MM.1S (cell line): ENCODE measurements around the gene AGAP2.

Experiments used
- DNase-seq: peaks from one replicate; pipeline ENCODE4 v3.0.0-alpha.2; 2015
- H2AFZ ChIP-seq: fragments of 300-600 bp; sonication (generic); 2 replicates; pipeline ENCODE4 v1.6.0; 2016; ENCODE audit warnings: antibody characterized with exemption, low read length
- H3F3A ChIP-seq: fragments of 300-600 bp; sonication (generic); 2 replicates; pipeline ENCODE4 v1.6.1; 2016; ENCODE audit warnings: mild to moderate bottlenecking, antibody characterized with exemption, low read length, moderate library complexity, mixed read lengths; ENCODE audit not compliant: insufficient read depth
- H3K27ac ChIP-seq: fragments of 300-600 bp; sonication (generic); 2 replicates; pipeline ENCODE4 v1.5.1; 2016; ENCODE audit warnings: mild to moderate bottlenecking, low read length
- H3K27me3 ChIP-seq: fragments of 300-600 bp; sonication (generic); replicated peaks from 2 replicates; pipeline ENCODE4 v1.6.0; 2016; ENCODE audit warnings: low read length; ENCODE audit not compliant: insufficient read depth
- H3K36me3 ChIP-seq: fragments of 300-600 bp; sonication (generic); replicated peaks from 2 replicates; pipeline ENCODE4 v1.6.1; 2016; ENCODE audit warnings: mild to moderate bottlenecking, low read length, mixed read lengths; ENCODE audit not compliant: insufficient read depth
- H3K4me1 ChIP-seq: fragments of 300-600 bp; sonication (generic); 2 replicates; pipeline ENCODE4 v1.6.1; 2016; ENCODE audit warnings: low read length, mixed read lengths
- H3K4me2 ChIP-seq: fragments of 300-600 bp; sonication (generic); 2 replicates; pipeline ENCODE4 v1.6.0; 2016; ENCODE audit warnings: low read depth, low read length
- H3K4me3 ChIP-seq: fragments of 300-600 bp; sonication (generic); 2 replicates; pipeline ENCODE4 v1.5.1; 2016; ENCODE audit warnings: low read length, mixed read lengths
- H3K79me2 ChIP-seq: fragments of 300-600 bp; sonication (generic); 2 replicates; pipeline ENCODE4 v1.6.1; 2016; ENCODE audit warnings: mixed run types, low read length, mixed read lengths
- H3K9ac ChIP-seq: fragments of 300-600 bp; sonication (generic); 2 replicates; pipeline ENCODE4 v1.6.1; 2016; ENCODE audit warnings: low read length, mixed read lengths
- H3K9me2 ChIP-seq: fragments of 300-600 bp; sonication (generic); replicated peaks from 2 replicates; pipeline ENCODE4 v1.6.1; 2016; ENCODE audit warnings: mild to moderate bottlenecking, low read length, mixed read lengths; ENCODE audit not compliant: insufficient read depth
- H3K9me3 ChIP-seq: fragments of 300-600 bp; sonication (generic); replicated peaks from 2 replicates; pipeline ENCODE4 v1.6.1; 2016; ENCODE audit warnings: mild to moderate bottlenecking, low read length, mixed read lengths; ENCODE audit not compliant: insufficient read depth
- H4K20me1 ChIP-seq: fragments of 300-600 bp; sonication (generic); 2 replicates; pipeline ENCODE4 v1.6.1; 2016; ENCODE audit warnings: mild to moderate bottlenecking, low read length, moderate library complexity, mixed read lengths; ENCODE audit not compliant: insufficient read depth
- EZH2 ChIP-seq: fragments of 300-600 bp; sonication (generic); optimal IDR thresholded peaks from 2 replicates; pipeline ENCODE3; 2017; ENCODE audit warnings: low read depth, mild to moderate bottlenecking, antibody characterized with exemption, low read length, mixed read lengths
- EZH2phosphoT487 ChIP-seq: fragments of 300-600 bp; sonication (generic); IDR thresholded peaks from 2 replicates; pipeline ENCODE4 v1.6.1; 2018; ENCODE audit warnings: antibody characterized with exemption, low read length
- TF ChIP-seq, protein P1 (sequence below): fragments of 300-600 bp; sonication (generic); IDR thresholded peaks from 2 replicates; pipeline ENCODE4 v1.5.1; 2016; ENCODE audit warnings: antibody characterized with exemption, low read length, mixed read lengths

The AGAP2 gene

DNA sequence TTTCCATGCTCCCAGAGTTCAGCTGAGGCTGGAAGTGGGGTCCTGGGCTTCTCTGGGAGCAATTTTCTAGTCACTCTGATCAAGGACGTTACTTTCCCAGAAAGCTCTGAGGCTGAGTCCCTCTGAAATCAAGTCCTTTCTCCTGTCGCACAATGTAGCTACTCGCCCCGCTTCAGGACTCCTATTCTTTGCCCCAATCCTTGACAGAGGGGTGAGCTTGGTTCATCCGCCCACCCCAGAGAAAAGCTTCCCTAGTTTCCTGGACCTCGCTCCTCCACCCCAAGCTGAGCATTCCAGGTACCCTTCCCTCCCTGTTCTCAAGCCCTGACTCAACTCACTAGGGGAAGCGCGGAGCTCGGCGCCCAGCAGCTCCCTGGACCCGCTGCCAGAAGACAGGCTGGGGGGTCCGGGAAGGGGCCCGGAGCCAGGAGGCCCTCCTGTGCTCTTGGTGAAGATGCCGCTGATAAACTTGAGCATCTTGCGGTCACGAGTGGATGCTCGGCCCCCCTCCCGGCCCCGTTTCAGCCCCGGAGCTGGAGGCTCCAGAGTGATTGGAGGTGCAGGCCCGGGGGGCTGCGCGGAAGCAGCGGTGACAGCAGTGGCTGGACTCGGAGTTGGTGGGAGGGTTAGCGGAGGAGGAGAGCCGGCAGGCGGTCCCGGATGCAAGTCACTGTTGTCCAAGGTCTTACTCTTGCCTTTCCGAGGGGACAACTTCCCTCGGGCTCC lies 1.6 kb downstream of the AGAP2 start:
- H3K4me1 ChIP-seq: peaks cover 13% of the 10 kb centered on the region
- H3K9me2 ChIP-seq: no peaks in the 10 kb centered on the region
- no peaks in the 10 kb centered on the region for H3K9me3 ChIP-seq
- peaks cover 34% of the 10 kb centered on the region for H3K79me2 ChIP-seq
- no peak overlapping the region for H3K9ac ChIP-seq
- no peaks in the 10 kb centered on the region for H3K36me3 ChIP-seq
- H3K27ac ChIP-seq: no peak overlapping the region
- no peak overlapping the region for H3K4me2 ChIP-seq
- H4K20me1 ChIP-seq: no peaks in the 10 kb centered on the region; the same call in 1 of the 2 replicates
- no peaks in the 10 kb centered on the region for H3K27me3 ChIP-seq
- no peak for DNase-seq
- TF ChIP-seq, protein P1, sequence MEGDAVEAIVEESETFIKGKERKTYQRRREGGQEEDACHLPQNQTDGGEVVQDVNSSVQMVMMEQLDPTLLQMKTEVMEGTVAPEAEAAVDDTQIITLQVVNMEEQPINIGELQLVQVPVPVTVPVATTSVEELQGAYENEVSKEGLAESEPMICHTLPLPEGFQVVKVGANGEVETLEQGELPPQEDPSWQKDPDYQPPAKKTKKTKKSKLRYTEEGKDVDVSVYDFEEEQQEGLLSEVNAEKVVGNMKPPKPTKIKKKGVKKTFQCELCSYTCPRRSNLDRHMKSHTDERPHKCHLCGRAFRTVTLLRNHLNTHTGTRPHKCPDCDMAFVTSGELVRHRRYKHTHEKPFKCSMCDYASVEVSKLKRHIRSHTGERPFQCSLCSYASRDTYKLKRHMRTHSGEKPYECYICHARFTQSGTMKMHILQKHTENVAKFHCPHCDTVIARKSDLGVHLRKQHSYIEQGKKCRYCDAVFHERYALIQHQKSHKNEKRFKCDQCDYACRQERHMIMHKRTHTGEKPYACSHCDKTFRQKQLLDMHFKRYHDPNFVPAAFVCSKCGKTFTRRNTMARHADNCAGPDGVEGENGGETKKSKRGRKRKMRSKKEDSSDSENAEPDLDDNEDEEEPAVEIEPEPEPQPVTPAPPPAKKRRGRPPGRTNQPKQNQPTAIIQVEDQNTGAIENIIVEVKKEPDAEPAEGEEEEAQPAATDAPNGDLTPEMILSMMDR: no peak
- no peak for TF ChIP-seq EZH2
- TF ChIP-seq EZH2phosphoT487: no peak
- 0 out of 2 replicates have a peak, but pooled peaks cover 5% of the 10 kb centered on the region for H3F3A ChIP-seq
- no peak overlapping the region for H2AFZ ChIP-seq
- H3K4me3 ChIP-seq: no peak overlapping the region

- peaks cover 11% of the 10 kb centered on the region for H3K4me1 ChIP-seq
- no peak overlapping the region for H3K9ac ChIP-seq
- no peaks in the 10 kb centered on the region; the same call in 1 of the 2 replicates for H4K20me1 ChIP-seq
- no peaks in the 10 kb centered on the region for H3K9me3 ChIP-seq
- H3K79me2 ChIP-seq: peaks cover 27% of the 10 kb centered on the region
- DNase-seq: no peak
- H3K36me3 ChIP-seq: no peaks in the 10 kb centered on the region
- H3K4me2 ChIP-seq: no peak overlapping the region
- TF ChIP-seq EZH2: no peak
- TF ChIP-seq EZH2phosphoT487: no peak
- TF ChIP-seq, protein P1: no peak
- H3K9me2 ChIP-seq: no peaks in the 10 kb centered on the region
- H3K27me3 ChIP-seq: no peaks in the 10 kb centered on the region
- no peak overlapping the region for H2AFZ ChIP-seq
- no peak overlapping the region for H3K27ac ChIP-seq
- no peak overlapping the region for H3K4me3 ChIP-seq
- 0 out of 2 replicates have a peak, but pooled peaks cover 2% of the 10 kb centered on the region for H3F3A ChIP-seq
These were observed 2.4 kb downstream of the AGAP2 start for GRCh38 chr12:57735952-57736740.

- peaks cover 19% of the 10 kb centered on the region for H3K79me2 ChIP-seq
- H3K4me2 ChIP-seq: no peak overlapping the region
- DNase-seq: no peak
These were observed 3.2 kb downstream of the AGAP2 start for GRCh38 chr12:57735198-57735855.

More at GRCh38 chr12:57735198-57735855, 3.2 kb downstream of the AGAP2 start:
- Histone ChIP-seq H3K9me2 (no peaks in the 10 kb centered on the region), H3K4me1 (peaks cover 3% of the 10 kb centered on the region; the same call in 1 of the 2 replicates), H3K27me3 (no peaks in the 10 kb centered on the region), H3K27ac (no peak overlapping the region), H3K36me3 (no peaks in the 10 kb centered on the region), H3K4me3 (no peak overlapping the region), H4K20me1 (no peaks in the 10 kb centered on the region; the same call in 1 of the 2 replicates), H2AFZ (no peak overlapping the region), H3F3A (no peaks in the 10 kb centered on the region), H3K9ac (no peak overlapping the region), H3K9me3 (no peaks in the 10 kb centered on the region)
- TF ChIP-seq, protein P1: no peak
- no peak for TF ChIP-seq EZH2phosphoT487
- TF ChIP-seq EZH2: no peak
